AG09309 (cell line): ENCODE measurements around the gene LAMA2.

Experiments
- DNase-seq: peaks from one replicate; pipeline ENCODE4 v3.0.0-alpha.2; 2010; ENCODE audit warnings: low read depth
- H3K4me3 ChIP-seq: 2 replicates; pipeline ENCODE4 v1.5.1; 2011; ENCODE audit warnings: mild to moderate bottlenecking, low read depth, low read length, moderate library complexity; ENCODE audit not compliant: control insufficient read depth
- CTCF ChIP-seq: IDR thresholded peaks from 2 replicates; pipeline ENCODE4 v1.5.1; 2011; ENCODE audit warnings: mild to moderate bottlenecking, low read depth, low read length, inconsistent platforms; ENCODE audit not compliant: insufficient read depth, control insufficient read depth; ENCODE audit errors: missing control alignments

The LAMA2 gene

GRCh38 chr6:129489215-129489765 is 606.4 kb downstream of the LAMA2 start:
- no peak overlapping the region for H3K4me3 ChIP-seq
- no peak for TF ChIP-seq CTCF
- no peak for DNase-seq

GRCh38 chr6:129490521-129491255 is 607.8 kb downstream of the LAMA2 start:
- DNase-seq: peak; percentile 91
- no peak for TF ChIP-seq CTCF
- H3K4me3 ChIP-seq: peak overlapping the region; percentile 1; the same call in 1 of the 2 replicates

- H3K4me3 ChIP-seq: no peak overlapping the region
- TF ChIP-seq CTCF: no peak
- DNase-seq: no peak
Observed at GRCh38 chr6:129491436-129491835, 608.5 kb downstream of the LAMA2 start.

GRCh38 chr6:129492260-129492659 is 609.3 kb downstream of the LAMA2 start:
- H3K4me3 ChIP-seq: no peak overlapping the region
- no peak for DNase-seq
- no peak for TF ChIP-seq CTCF

GRCh38 chr6:129493354-129493902 is 610.5 kb downstream of the LAMA2 start:
- TF ChIP-seq CTCF: no peak
- H3K4me3 ChIP-seq: no peak overlapping the region
- DNase-seq: no peak

GRCh38 chr6:129494099-129494498 is 611.2 kb downstream of the LAMA2 start:
- no peak overlapping the region for H3K4me3 ChIP-seq
- no peak for DNase-seq
- no peak for TF ChIP-seq CTCF
